ENCODE data around the gene ELMOD3.

- TF ChIP-seq ZNF219 (CRISPR knock-in tag; IDR thresholded peaks at IDR 0.05; ENCODE audit: borderline replicate concordance) (no peak), ATF6 (CRISPR knock-in tag; IDR thresholded peaks at IDR 0.05) (no peak), TEAD4 (CRISPR knock-in tag; IDR thresholded peaks at IDR 0.05) (no peak), FOXK1 (CRISPR knock-in tag; IDR thresholded peaks at IDR 0.05) (no peak), CTCF (IDR thresholded peaks at IDR 0.05) (no peak), NR3C1 (CRISPR knock-in tag; conservative IDR thresholded peaks at IDR 0.05; ENCODE audit: low read depth) (no peak), ATF3 (CRISPR knock-in tag; conservative IDR thresholded peaks at IDR 0.05) (no peak), FOXP4 (CRISPR knock-in tag; IDR thresholded peaks at IDR 0.05) (no peak), ZNF263 (CRISPR knock-in tag; IDR thresholded peaks at IDR 0.05; ENCODE audit: low read depth) (no peak), NFATC4 (CRISPR knock-in tag; IDR thresholded peaks at IDR 0.05) (no peak), SMAD3 (CRISPR knock-in tag; IDR thresholded peaks at IDR 0.05; ENCODE audit: borderline replicate concordance) (no peak), AR (CRISPR knock-in tag; IDR thresholded peaks at IDR 0.05) (no peak)
Measured at GRCh38 chr2:85434696-85435095, 80.1 kb downstream of the ELMOD3 start.
